ENCODE measurements around the gene ZNF358. TPM values are rescaled to one million over a fixed set of nuclear protein-coding genes. Genes with fewer than 3 reads are reported as not detected.
A peak's percentile ranks its signal among the peaks of the same experiment; 100 is the strongest.

ZNF358 gene
- total RNA-seq, 1 donor: 25.6 TPM

DNA sequence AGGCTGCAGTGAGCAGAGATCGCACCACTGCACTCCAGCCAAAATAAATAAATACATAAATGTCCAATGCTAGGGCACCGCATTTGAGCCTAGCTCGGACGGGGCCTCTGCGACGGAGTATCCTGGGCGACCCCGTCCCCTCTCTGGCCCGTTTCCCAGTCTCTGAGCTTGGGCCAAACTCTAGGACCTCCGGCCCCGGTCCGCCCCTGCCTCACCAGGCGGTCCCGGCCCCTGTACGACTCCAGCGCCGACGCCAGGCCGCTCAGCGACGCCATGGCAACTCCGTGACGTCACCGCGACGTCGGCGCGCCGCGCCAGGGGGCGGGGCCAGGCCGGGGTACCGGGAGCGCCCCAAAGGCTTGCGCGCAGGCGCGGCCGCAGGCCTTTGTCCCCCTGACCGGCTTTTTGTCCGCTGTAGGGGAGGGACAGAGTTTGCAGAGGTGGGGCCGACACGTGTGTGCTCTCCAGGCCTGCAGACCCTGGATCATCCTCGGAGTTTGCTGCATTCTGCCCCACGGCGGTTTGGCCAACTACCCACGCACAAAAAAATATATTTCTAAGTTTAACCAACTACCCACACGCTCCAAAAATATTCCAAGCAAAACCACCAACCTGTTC lies 27.1 kb upstream of the ZNF358 start, which contains the start of gene PEX11G:
Gene PEX11G, minus strand, starts transcription at position 300 of the 618 bp plus-strand sequence. Its CDS starts 25 bp downstream, at position 275.
- peak; percentile 87 to 88 (median 87) for DNase-seq (ENCODE audit: low read depth in 2 of 3, low spot score in 2 of 3)

DNA sequence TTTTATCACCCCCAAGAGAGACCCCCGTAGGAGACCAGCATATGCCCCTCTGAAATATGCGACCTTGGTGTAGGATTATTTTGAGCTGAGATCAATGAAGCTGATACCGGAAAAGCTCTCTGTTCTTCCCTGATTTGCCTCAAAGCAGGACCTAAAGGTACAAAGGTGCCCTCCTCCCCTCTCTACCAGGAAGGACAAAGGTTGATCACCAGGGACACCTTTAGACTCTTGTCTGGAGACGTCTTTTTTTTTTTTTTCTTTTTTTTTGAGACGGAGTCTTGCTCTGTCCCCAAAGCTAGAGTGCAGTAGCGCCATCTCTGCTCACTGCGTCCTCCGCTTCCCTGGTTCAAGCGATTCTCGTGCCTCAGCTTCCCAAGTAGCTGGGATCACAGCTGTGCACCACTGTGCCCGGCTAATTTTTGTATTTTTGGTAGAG lies 26.3 kb upstream of the ZNF358 start:
- DNase-seq (ENCODE audit: low read depth in 2 of 3, low spot score in 2 of 3): no peak

DNA sequence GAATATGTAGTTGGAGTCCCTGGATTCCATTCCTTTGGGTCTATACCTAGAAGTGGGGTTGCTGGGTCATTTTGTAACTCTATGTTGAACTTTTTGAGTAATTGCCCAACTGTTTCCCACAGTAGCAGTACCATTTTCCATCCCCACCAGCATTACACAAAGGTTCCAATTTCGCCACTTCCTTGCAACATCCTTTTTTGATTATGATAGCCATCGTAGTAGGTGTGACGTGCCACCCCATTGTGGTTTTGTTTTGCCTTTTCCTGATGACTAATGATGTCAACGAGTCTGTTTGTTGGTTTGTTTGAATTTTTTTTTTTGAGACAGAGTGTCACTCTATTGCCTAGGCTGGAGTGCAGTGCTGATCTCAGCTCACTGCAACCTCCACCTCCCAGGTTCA lies 23.8 kb upstream of the ZNF358 start:
- DNase-seq (ENCODE audit: low read depth in 2 of 3, low spot score in 2 of 3): peak in 2 of 3 donors; percentile 42 to 66

- DNase-seq (ENCODE audit: low read depth in 2 of 3, low spot score in 2 of 3): no peak
These were observed 23.3 kb upstream of the ZNF358 start for GRCh38 chr19:7492558-7492957.

- no peak for DNase-seq (ENCODE audit: low read depth in 2 of 3, low spot score in 2 of 3)
These were observed 21.3 kb upstream of the ZNF358 start for GRCh38 chr19:7494416-7495098.

DNA sequence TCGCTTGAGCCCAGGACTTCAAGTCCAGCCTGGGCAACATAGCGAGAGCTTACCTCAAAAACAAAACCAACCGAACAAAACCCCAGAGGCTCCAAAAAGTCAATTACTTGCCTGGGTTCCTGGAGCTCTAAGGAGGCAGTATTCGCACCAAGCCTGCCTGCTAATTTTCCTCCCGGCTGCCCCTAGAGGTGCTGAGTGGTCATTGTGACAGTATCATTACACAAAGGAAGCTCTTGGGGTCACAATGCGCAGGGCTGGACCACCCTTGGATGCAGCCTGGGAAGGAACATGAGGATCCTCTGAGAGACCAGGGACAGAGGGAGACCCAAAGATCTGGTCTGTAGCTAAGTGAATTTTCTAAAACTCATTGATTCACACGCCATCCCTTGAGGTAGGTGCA lies 18.6 kb upstream of the ZNF358 start:
- DNase-seq (ENCODE audit: low read depth in 2 of 3, low spot score in 2 of 3): peak in 1 of 3 donors; percentile 60

DNA sequence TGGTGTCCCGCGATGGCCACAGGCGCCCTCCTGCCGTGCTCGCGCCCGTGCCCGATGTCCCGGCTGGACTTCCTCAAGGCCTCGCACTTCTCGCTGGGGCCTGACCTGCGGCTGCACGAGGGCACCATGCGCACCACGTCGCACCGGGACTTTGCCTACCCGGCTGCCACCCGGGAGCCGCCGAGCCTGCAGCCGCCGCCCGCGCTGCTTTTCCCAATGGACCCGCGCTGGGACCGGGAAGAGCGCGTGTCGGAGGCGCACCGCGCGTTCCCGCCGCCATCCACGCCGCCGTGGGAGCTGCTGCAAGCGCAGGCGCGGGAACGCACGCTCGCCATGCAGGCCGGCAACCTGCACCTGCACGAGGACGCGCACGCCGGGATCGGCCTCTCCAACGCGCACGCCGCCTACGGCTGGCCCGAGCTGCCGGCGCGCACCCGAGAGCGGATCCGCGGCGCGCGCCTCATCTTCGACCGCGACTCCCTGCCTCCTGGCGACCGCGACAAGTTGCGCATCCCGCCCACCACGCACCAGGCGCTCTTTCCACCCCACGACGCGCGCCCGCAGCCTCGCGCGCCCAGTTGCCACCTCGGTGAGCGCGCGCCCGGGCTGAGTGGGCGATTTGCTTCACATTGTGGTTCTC lies 15.0 kb upstream of the ZNF358 start:
- DNase-seq (ENCODE audit: low read depth in 2 of 3, low spot score in 2 of 3): peak in 2 of 3 donors; percentile 33 to 44

DNA sequence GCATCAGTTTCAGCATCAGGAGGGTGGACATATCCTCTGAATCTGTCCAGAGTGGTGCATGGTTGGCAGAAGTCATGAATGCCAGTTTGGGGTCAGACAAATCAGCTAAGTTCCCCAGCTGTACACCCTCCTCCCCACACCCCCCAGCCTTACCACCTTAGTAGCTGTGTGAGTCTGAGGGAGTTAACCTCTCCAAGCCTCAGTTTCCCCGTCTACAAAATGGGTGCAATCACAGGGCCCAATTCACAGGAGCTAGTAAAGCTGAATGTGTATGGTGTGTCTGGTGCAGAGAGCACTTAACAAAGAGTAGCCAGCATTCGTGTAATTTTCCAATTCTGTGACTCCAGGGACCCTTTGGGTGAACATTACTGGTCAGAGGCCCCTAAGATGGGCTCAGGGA lies 13.4 kb upstream of the ZNF358 start:
- no peak for DNase-seq (ENCODE audit: low read depth in 2 of 3, low spot score in 2 of 3)

DNA sequence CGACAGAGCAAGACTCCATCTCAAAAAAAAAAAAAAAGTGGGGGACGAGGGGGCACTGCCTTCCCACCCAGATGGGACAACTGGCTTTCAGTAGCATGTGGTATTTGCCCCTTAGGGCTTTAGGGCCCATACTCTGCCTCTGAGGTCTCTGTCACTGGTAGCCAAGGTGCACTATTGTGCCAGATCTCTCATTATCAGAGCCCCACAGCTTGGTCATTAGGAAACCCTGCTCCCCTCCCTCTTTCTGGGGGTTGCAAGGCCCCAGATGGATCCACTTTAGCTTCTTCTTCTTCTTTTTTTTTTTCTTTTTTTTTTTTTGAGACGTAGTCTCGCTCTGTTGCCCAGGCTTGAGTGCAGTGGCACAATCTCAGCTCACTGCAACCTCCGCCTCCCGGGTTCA lies 11.2 kb upstream of the ZNF358 start:
- peak in 2 of 3 donors; percentile 67 to 85 for DNase-seq (ENCODE audit: low read depth in 2 of 3, low spot score in 2 of 3)

- no peak for DNase-seq (ENCODE audit: low read depth in 2 of 3, low spot score in 2 of 3)
These were observed 10.6 kb upstream of the ZNF358 start for GRCh38 chr19:7505288-7505681.

GRCh38 chr19:7505682-7506384 lies 10.1 kb upstream of the ZNF358 start:
- peak in 2 of 3 donors; percentile 39 to 57 for DNase-seq (ENCODE audit: low read depth in 2 of 3, low spot score in 2 of 3)

- peak in 2 of 3 donors; percentile 71 to 81 for DNase-seq (ENCODE audit: low read depth in 2 of 3, low spot score in 2 of 3)
These were observed 9.2 kb upstream of the ZNF358 start for GRCh38 chr19:7506385-7507328.

DNA sequence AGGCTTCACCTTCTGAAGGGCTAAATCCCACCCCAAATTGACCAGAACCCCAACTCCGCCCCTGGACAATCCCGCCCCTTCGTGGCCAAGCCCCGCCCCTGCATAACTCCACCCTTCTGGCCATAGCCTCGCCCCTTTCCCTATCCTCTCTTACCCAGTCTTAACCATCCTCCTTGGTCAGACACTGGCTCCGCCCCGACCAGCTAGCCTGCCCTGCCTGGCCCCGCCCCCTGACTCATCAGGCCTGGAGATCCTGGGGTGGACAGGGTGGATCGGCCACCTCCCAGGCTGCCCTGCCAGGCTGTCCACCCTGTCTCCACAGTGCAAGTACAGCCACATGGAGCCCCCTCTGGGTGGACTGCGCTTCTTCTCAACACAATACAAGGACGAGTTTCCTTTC lies 8.0 kb upstream of the ZNF358 start:
- peak in 2 of 3 donors; percentile 39 to 51 for DNase-seq (ENCODE audit: low read depth in 2 of 3, low spot score in 2 of 3)

DNA sequence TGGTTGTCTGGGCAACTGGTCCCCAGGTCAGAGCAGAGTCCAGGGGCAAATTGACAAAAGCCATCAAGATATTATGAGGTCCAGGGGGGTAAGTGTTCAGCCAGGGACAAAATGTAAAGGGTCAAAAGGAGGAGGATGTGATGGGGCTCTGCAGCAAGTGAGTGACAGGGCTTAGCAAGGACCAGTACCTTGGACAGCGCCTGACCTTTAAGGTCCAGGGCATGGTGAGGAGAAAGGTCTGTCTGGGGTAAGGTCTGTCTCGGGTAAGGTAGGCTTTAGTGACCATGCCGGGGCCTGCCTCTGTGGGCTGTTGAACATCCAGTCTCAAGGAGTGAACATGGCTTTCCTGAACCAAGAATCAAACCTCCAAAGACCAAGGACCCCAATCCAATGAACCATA lies 6.3 kb upstream of the ZNF358 start:
- DNase-seq (ENCODE audit: low read depth in 2 of 3, low spot score in 2 of 3): no peak

- no peak for DNase-seq (ENCODE audit: low read depth in 2 of 3, low spot score in 2 of 3)
These were observed 3.5 kb upstream of the ZNF358 start for GRCh38 chr19:7512400-7512851.

DNA sequence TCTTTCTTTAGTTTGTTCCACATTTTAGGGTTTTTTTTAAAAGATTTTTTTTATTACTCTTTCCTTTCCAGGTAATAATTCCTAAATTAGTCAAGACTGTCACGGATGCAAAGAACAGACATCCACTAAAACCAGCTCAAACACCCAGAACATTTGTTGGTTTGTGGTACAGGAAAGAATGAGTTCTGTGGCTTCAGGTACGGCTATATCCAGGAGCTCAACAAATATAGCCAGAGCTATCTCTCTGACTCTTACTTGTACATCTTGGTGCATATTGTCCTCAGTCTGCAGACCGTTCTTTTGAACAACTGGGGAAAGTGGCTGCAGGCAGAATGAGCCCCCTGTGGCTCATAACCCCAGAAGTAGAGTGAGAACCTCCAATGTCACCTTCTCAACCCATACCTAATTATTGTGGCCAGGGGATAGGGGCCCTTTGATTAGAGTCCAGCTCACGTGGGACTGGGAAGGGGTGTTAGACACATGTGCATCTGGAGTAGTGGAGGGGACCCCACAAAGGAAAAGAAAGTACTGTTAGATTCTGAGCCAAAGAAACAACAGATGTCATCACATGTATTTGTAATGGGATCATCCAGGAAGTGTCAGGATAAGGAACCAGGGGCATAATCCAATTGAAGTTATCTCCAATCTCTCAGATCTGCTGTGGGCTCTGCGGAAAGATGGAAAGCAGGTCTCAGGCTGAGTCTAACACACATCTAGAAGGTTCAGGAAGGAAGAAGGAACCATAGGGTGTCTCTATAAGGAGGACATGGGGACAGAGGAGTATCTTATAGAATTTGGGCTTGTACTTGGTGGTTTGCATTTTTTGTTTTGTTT lies 1.9 kb upstream of the ZNF358 start:
- DNase-seq (ENCODE audit: low read depth in 2 of 3, low spot score in 2 of 3): no peak

DNA sequence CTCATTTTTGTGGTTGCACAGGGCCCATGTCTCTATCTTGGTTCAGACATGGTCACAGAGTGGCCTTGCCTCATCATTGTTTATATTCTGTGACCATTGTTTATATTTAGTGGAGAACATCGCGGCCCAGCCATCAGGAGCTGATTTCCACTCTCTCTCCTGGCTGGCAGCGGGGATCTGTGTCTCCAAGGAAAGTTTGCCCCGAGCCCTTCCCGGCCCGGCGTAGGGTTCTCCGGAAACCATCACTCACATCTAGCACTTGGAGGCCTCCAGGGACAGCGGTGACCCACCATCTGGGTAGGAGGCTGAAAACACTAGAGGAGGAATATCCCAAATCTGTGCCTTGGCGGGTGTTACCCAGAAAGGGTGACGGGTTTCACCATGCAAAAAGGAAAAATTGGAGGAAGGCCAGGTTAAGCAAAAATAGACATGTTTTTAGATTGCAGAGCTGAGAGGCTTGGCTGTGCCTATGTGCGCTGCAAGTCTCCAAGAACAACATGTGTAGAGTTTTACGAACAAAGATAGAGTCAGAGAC lies 726 bp upstream of the ZNF358 start:
- DNase-seq (ENCODE audit: low read depth in 2 of 3, low spot score in 2 of 3): no peak

GRCh38 chr19:7516333-7516732 lies 430 bp downstream of the ZNF358 start:
- DNase-seq (ENCODE audit: low read depth in 2 of 3, low spot score in 2 of 3): no peak

- DNase-seq (ENCODE audit: low read depth in 2 of 3, low spot score in 2 of 3): no peak
These were observed 975 bp downstream of the ZNF358 start for GRCh38 chr19:7516878-7517277.
